K562 (cell line): ENCODE results near the gene CCNQ. TPM values are rescaled to one million over a fixed set of nuclear protein-coding genes. Genes with fewer than 3 reads are reported as not detected.
A peak's percentile ranks its signal among the peaks of the same experiment; 100 is the strongest.

Experiments used
- ATAC-seq: fragments of 200-7000 bp; cut with Tn5 transposase; 3 replicates; pipeline ENCODE4 v1.9.1; 2020; ENCODE audit warnings: moderate library complexity
- BruUV-seq: library from RNA; stranded (reverse); fragments of 400-500 nt; replicated peaks from 2 replicates; lab custom pipeline; 2021; lab: Mats Ljungman, UMichigan
- CTCF ChIA-PET: fragments of 300-600 bp; formaldehyde crosslinking; extraction: SDS; loops from one replicate; lab custom pipeline; 2021; ENCODE audit warnings: low intra/inter-chr PET ratio; lab: Yijun Ruan, JAX
- POLR2A ChIA-PET: fragments of 300-600, 350-650 bp; sonication (Branson Sonifier 250); formaldehyde crosslinking; extraction: SDS; loops from one replicate; lab custom pipeline; 2021; ENCODE audit warnings: antibody characterized with exemption, inconsistent platforms; lab: Yijun Ruan, JAX
- DNase-seq, 4 experiments: peaks; one replicate each; pipeline versions ENCODE4 v3.0.0 to v3.0.0-alpha.2; 2011 to 2018; ENCODE audit warnings: low spot score in 3 of 4, mixed read lengths in 3 of 4; ENCODE audit errors: extremely low read depth in 1 of 4
- FAIRE-seq: peaks from 2 replicates; lab custom pipeline; 2011; peaks lifted over from hg19 to GRCh38; lab: Jason Lieb, UNC
- H2AFZ ChIP-seq: 2 replicates; pipeline ENCODE4 v1.6.0; 2011; ENCODE audit warnings: low read depth, low read length, control low read depth, inconsistent platforms
- H3K27ac ChIP-seq: fragments of 200-600 bp; 3 replicates; pipeline ENCODE4 v1.8.0; 2011; ENCODE audit warnings: low read depth, mild to moderate bottlenecking, control low read depth, inconsistent platforms, low read length, moderate library complexity, mixed read lengths; ENCODE audit errors: extremely low read depth
- H3K27me3 ChIP-seq, 2 experiments: fragments of 300-600 bp in 1 of 2; 2 replicates in 1 of 2; 3 replicates in 1 of 2; pipeline versions ENCODE4 v1.6.0 to v1.8.0; 2011; ENCODE audit warnings: inconsistent platforms in 2 of 2, low read length in 2 of 2, mild to moderate bottlenecking in 1 of 2, mixed read lengths in 1 of 2, moderate library complexity in 1 of 2; ENCODE audit not compliant: control insufficient read depth in 2 of 2, insufficient read depth in 2 of 2
- H3K36me3 ChIP-seq: fragments of 300-600 bp; 3 replicates; pipeline ENCODE4 v1.8.0; 2011; ENCODE audit warnings: mild to moderate bottlenecking, low read length, inconsistent platforms; ENCODE audit not compliant: control insufficient read depth, insufficient read depth
- H3K4me1 ChIP-seq, 2 experiments: fragments of 200-600 bp in 1 of 2; replicated peaks in 1 of 2; 2 replicates in 1 of 2; 3 replicates in 1 of 2; pipeline versions ENCODE4 v1.5.1 to v1.8.0; 2011; ENCODE audit warnings: inconsistent platforms in 2 of 2, low read length in 2 of 2, mild to moderate bottlenecking in 1 of 2, mixed read lengths in 1 of 2, moderate library complexity in 1 of 2; ENCODE audit not compliant: control insufficient read depth in 2 of 2, insufficient read depth in 2 of 2
- H3K4me2 ChIP-seq: 2 replicates; pipeline ENCODE4 v1.6.1; 2011; ENCODE audit warnings: low read length, control low read depth, inconsistent platforms, mixed read lengths; ENCODE audit not compliant: insufficient read depth
- H3K4me3 ChIP-seq: fragments of 200-600 bp; sonication (generic), shearing (Covaris generic); 2 replicates; pipeline ENCODE4 v1.5.1; 2016; ENCODE audit warnings: control low read depth, inconsistent platforms
- H3K79me2 ChIP-seq: fragments of 200-600 bp; 3 replicates; pipeline ENCODE4 v1.8.0; 2011; ENCODE audit warnings: low read length, inconsistent platforms; ENCODE audit not compliant: control insufficient read depth, insufficient read depth
- H3K9ac ChIP-seq, 2 experiments: 2 replicates each; pipeline versions ENCODE4 v1.6.0 to v1.6.1; 2011; ENCODE audit warnings: low read depth in 2 of 2, low read length in 2 of 2, control low read depth in 1 of 2, inconsistent platforms in 1 of 2, mild to moderate bottlenecking in 1 of 2, mixed read lengths in 1 of 2; ENCODE audit not compliant: insufficient read depth in 1 of 2
- H3K9me1 ChIP-seq: one replicate; pipeline ENCODE4 v1.6.0; 2011; ENCODE audit warnings: inconsistent platforms, mild to moderate bottlenecking, low read length, moderate library complexity; ENCODE audit not compliant: control insufficient read depth, insufficient read depth
- H3K9me3 ChIP-seq: replicated peaks from 2 replicates; pipeline ENCODE4 v1.5.1; 2011; ENCODE audit warnings: low read depth, low read length, inconsistent platforms; ENCODE audit not compliant: control insufficient read depth, insufficient read depth
- H4K20me1 ChIP-seq: replicated peaks from 2 replicates; pipeline ENCODE4 v1.6.1; 2011; ENCODE audit warnings: low read length, inconsistent platforms, mixed read lengths; ENCODE audit not compliant: control insufficient read depth, insufficient read depth
- CEBPG ChIP-seq, 3 experiments: fragments of 200-800 bp in 1 of 3; sonication (Bioruptor generic) in 1 of 3; sonication (generic) in 1 of 3; formaldehyde crosslinking in 1 of 3; IDR thresholded peaks in 2 of 3; conservative IDR thresholded peaks in 1 of 3; 2 replicates each; pipeline versions ENCODE4 v1.6.1 to v1.8.0; 2016 to 2022; ENCODE audit warnings: missing compliant biosample characterization in 2 of 3, missing genetic modification characterization in 2 of 3, mild to moderate bottlenecking in 1 of 3, missing genetic modification reagents in 1 of 3
- CLOCK ChIP-seq: fragments of 250-450 bp; sonication (Bioruptor Pico); IDR thresholded peaks from 2 replicates; pipeline ENCODE4 v1.4.0; 2020; ENCODE audit warnings: mild to moderate bottlenecking, moderate library complexity, borderline replicate concordance
- CTCFL ChIP-seq: IDR thresholded peaks from 2 replicates; pipeline ENCODE4 v1.6.1; 2011; ENCODE audit warnings: borderline replicate concordance, low read depth, mild to moderate bottlenecking, moderate library complexity, low read length; ENCODE audit not compliant: insufficient read depth, poor library complexity, severe bottlenecking
- NCOA2 ChIP-seq, 2 experiments: fragments of 450-650 bp; IDR thresholded peaks; 2 replicates each; pipeline ENCODE4 v1.6.1; 2018; ENCODE audit warnings: mild to moderate bottlenecking in 2 of 2, moderate library complexity in 1 of 2; ENCODE audit not compliant: partially characterized antibody in 2 of 2
- SMC3 ChIP-seq: conservative IDR thresholded peaks from 2 replicates; pipeline ENCODE4 v1.6.1; 2011; ENCODE audit warnings: low read depth, low read length, improper control_type of control experiment; ENCODE audit not compliant: insufficient read depth
- YY1 ChIP-seq, 3 experiments: IDR thresholded peaks; 2 replicates each; pipeline ENCODE4 v1.6.1; 2011; ENCODE audit warnings: low read length in 2 of 3, mild to moderate bottlenecking in 2 of 3, moderate library complexity in 2 of 3, borderline replicate concordance in 1 of 3, control low read depth in 1 of 3, low read depth in 1 of 3; ENCODE audit not compliant: insufficient read depth in 3 of 3, insufficient replicate concordance in 2 of 3, control insufficient read depth in 1 of 3, insufficient read length in 1 of 3; ENCODE audit errors: extremely low read depth in 1 of 3
- ZBTB1 ChIP-seq: sonication (generic); formaldehyde crosslinking; IDR thresholded peaks from 2 replicates; pipeline ENCODE4 v1.8.1; 2023; ENCODE audit warnings: missing genetic modification reagents, low read depth, mild to moderate bottlenecking, borderline replicate concordance
- ZNF707 ChIP-seq: fragments of 250-450 bp; sonication (Bioruptor Pico); conservative IDR thresholded peaks from 2 replicates; pipeline ENCODE4 v1.8.0; 2022; ENCODE audit warnings: inconsistent platforms, mild to moderate bottlenecking, moderate library complexity
- ZNF764 ChIP-seq: fragments of 250-450 bp; sonication (Bioruptor Pico); IDR thresholded peaks from 2 replicates; pipeline ENCODE4 v1.4.0; 2020; ENCODE audit warnings: low read depth, mild to moderate bottlenecking, moderate library complexity
- ZNF780A ChIP-seq: fragments of 250-450 bp; sonication (Bioruptor Pico); IDR thresholded peaks from 2 replicates; pipeline ENCODE4 v1.5.0; 2021; ENCODE audit warnings: mild to moderate bottlenecking
- WGBS: fragments of 100-300 bp; shearing (Covaris generic); methylation state at CpG from one replicate; pipeline ENCODE4 v1.1.6; 2016; ENCODE audit warnings: low coverage, mixed read lengths; ENCODE audit not compliant: insufficient coverage; ENCODE audit errors: missing lambda C conversion rate; 5-methylcytosine and 5-hydroxymethylcytosine counted together
- in situ Hi-C: fragments of 300-500 bp; cut with MboI; formaldehyde crosslinking; loops from 4 replicates; pipeline ENCODE4 v1.15.0; 2018; ENCODE audit warnings: inconsistent platforms, mixed read lengths
- intact Hi-C: fragments of 100-400 bp; cut with micrococcal nuclease; formaldehyde crosslinking; loops from 2 replicates; pipeline ENCODE4 v1.14.2; 2022
- polyA plus RNA-seq, 8 experiments: library from polyadenylated mRNA; depleted of rRNA in 4 of 8; stranded (reverse) in 5 of 8; unstranded in 3 of 8; fragments of >200 nt; fragmentation: Nextera tagmentation in 2 of 8; fragmentation: Illumina TruSeq in 1 of 8; extraction: Ambion mirVana in 2 of 8; extraction: Trizol in 1 of 8; gene quantifications; 2 replicates each; pipeline versions ENCODE4 v1.2.1 to v1.2.3, GENCODE V29; 2011 to 2014; ENCODE audit warnings: inconsistent platforms in 1 of 8, missing spikeins in 1 of 8
- total RNA-seq, 7 experiments: library from RNA; depleted of rRNA in 6 of 7; stranded (reverse); fragments of >200 nt in 6 of 7; fragmentation: Illumina TruSeq in 2 of 7; extraction: Trizol in 2 of 7; gene quantifications; 2 replicates each; pipeline versions ENCODE4 v1.2.1 to v1.2.3, GENCODE V29; 2011 to 2021; ENCODE audit warnings: low replicate concordance in 1 of 7

Gene CCNQ
- total and polyA plus RNA-seq, 9 of the 15 experiments (the other 6 are each of a cell fraction or from before 2014, with no cell fraction given) = 0.92 to 53.8 (median 25.3) TPM

GRCh38 chrX:153623310-153624029 lies 24.5 kb upstream of the CCNQ start (continued):
- TF ChIP-seq CLOCK = no peak
- TF ChIP-seq ZNF780A (CRISPR knock-in tag) = no peak
- TF ChIP-seq ZNF764 = no peak
- TF ChIP-seq SMC3 = no peak

GRCh38 chrX:153622661-153623309 lies 23.8 kb upstream of the CCNQ start:
- DNase-seq (no peak), FAIRE-seq (no peak)
- H3K4me2 ChIP-seq = no peak overlapping the region
- TF ChIP-seq ZNF707 (CRISPR knock-in tag) = no peak
- no peak for TF ChIP-seq YY1 (IDR thresholded peaks at IDR 0.05; ENCODE audit: borderline replicate concordance in 1 of 3, control insufficient read depth in 1 of 3, extremely low read depth in 1 of 3, insufficient read depth in 3 of 3, insufficient read length in 1 of 3, insufficient replicate concordance in 2 of 3, low read depth in 1 of 3, low read length in 2 of 3)
- TF ChIP-seq ZBTB1 (CRISPR knock-in tag) = no peak
- TF ChIP-seq CTCFL = no peak
- no peak for TF ChIP-seq NCOA2 (IDR thresholded peaks at IDR 0.05; ENCODE audit: partially characterized antibody in 2 of 2)
- TF ChIP-seq CEBPG (CRISPR knock-in tag; IDR thresholded peaks at IDR 0.05) = no peak
- TF ChIP-seq CEBPG (tag; conservative IDR thresholded peaks at IDR 0.05 in 1 of 2, IDR thresholded peaks at IDR 0.05 in 1 of 2) = 0 out of 4 replicates have a peak, but pooled peaks of 1 of the 2 experiments have one; percentile 17

More at GRCh38 chrX:153622661-153623309, 23.8 kb upstream of the CCNQ start:
- WGBS = 0% methylated on average over 8 of the region's 17 CpGs
- ATAC-seq = no peak
- Histone ChIP-seq H3K4me3 (no peak overlapping the region), H3K79me2 (no peaks in the 10 kb centered on the region), H3K27ac (no peak overlapping the region), H3K4me1 (peaks cover 0 to 19% of the 10 kb centered on the region in 2 experiments; a peak in 2 of 5 replicates), H2AFZ (no peak overlapping the region), H3K9me1 (no peaks in the 10 kb centered on the region), H3K27me3 (peaks cover 17 to 56% of the 10 kb centered on the region in 2 experiments; a peak in 4 of 5 replicates), H3K9me3 (no peaks in the 10 kb centered on the region), H3K9ac (no peak overlapping the region), H4K20me1 (peaks cover 7% of the 10 kb centered on the region; the same call in 1 of the 2 replicates), H3K36me3 (no peaks in the 10 kb centered on the region)
- in situ Hi-C loops = no loop called here
- intact Hi-C loops = no loop called here
- no TSS peak for BruUV-seq
- ChIA-PET CTCF (no interaction called here), POLR2A (interaction anchor here (0.6 to 0.7 kb wide), 2 partner anchors 15 to 73 kb away, joined by 4 read pairs; no protein-coding TSS in a partner anchor)
